Ectodermal cell (in vitro differentiated cells): ENCODE measurements around the gene SLC38A10.

Experiments used
- H3K27ac ChIP-seq: 2 replicates; pipeline ENCODE4 v1.7.0; 2013; ENCODE audit warnings: mild to moderate bottlenecking, low read depth, low read length; ENCODE audit not compliant: insufficient read depth, poor library complexity, severe bottlenecking
- H3K27me3 ChIP-seq: 2 replicates; pipeline ENCODE4 v1.7.0; 2013; ENCODE audit warnings: mild to moderate bottlenecking, low read length; ENCODE audit not compliant: insufficient read depth, control insufficient read depth, poor library complexity, severe bottlenecking
- H3K36me3 ChIP-seq: one replicate; pipeline ENCODE4 v1.7.0; 2013; ENCODE audit warnings: low read length; ENCODE audit not compliant: control insufficient read depth, insufficient read depth
- H3K4me1 ChIP-seq: one replicate; pipeline ENCODE4 v1.7.0; 2013; ENCODE audit warnings: low read length; ENCODE audit not compliant: control insufficient read depth, insufficient read depth
- H3K4me3 ChIP-seq: 2 replicates; pipeline ENCODE4 v1.7.0; 2013; ENCODE audit warnings: low read depth, low read length, control low read depth; ENCODE audit not compliant: insufficient read depth
- H3K9me3 ChIP-seq: 2 replicates; pipeline ENCODE4 v1.7.0; 2013; ENCODE audit warnings: mild to moderate bottlenecking, low read length, moderate library complexity; ENCODE audit not compliant: control insufficient read depth
- WGBS, 2 experiments: methylation state at CpG; one replicate each; pipeline ENCODE4 v1.1.7; 2013; ENCODE audit warnings: missing lambda C conversion rate in 2 of 2; 5-methylcytosine and 5-hydroxymethylcytosine counted together

Gene SLC38A10

DNA sequence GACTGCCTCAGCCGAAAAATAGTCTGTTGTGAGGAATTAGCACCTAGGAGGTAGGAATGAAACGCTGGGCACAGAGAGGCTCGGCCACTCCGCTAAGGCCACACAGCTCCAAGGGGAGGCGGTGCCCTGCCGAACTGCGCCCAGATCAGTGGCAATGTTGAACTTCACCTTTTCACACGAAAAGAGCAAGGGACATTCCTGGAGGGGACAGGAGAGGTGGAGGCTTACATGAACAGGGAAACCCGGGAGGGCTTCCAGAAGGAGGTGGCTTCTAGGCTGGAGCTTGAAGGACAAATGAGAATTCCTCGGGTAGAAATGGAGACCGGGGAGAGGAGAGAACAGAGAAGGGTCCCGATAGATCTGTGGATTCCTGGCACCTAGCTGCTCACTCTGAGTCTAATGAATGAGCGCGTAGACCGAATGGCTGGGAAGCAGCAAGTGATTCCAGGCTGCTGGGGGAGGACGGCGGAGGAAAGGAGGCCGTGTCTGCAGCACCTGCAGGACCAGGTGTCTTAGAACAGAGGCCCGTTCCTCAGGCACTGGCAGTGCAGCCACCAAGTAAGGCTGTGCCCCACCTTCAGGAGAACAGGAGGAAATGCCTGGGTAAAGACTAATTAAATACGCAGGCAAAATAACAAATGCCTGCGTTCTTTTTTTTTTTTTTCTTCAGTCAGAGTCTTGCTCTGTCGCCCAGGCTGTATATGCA, 722 bp upstream of the SLC38A10 start:
- 37% methylated on average over 22 of the region's 22 CpGs for WGBS, 2 experiments
- Histone ChIP-seq H3K27me3 (no peaks in the 10 kb centered on the region), H3K9me3 (no peaks in the 10 kb centered on the region), H3K36me3 (no peaks in the 10 kb centered on the region), H3K27ac (no peak overlapping the region), H3K4me1 (peaks cover 3% of the 10 kb centered on the region), H3K4me3 (peak overlapping the region; percentile 75)

DNA sequence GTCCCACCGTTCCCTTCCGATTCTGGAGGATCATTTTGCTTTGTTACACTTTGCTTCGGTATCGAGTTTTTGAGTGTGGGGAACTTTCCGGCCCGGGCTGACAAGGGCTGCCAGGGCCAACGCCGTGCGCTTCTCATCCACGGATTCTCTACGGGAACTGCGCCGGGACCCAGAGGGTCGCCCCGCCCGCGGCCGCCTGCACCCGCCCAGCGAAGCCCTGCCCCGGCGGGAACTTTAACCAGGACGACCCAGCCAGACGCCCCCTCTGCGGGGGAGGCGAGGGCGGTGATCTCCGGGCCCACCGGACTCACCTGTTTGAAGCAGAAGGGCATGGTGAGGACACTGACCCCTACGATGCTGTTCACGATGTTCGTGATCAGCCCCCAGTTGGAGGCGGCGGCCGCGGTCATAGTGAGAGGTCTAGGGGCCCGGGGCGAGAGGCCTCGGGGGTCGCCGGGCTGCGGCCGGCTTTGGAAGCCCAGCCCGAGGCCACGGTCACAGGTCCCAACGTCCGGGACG, 536 bp downstream of the SLC38A10 start:
- peak overlapping the region; percentile 75 for H3K4me3 ChIP-seq
- no peaks in the 10 kb centered on the region for H3K27me3 ChIP-seq
- H3K27ac ChIP-seq: no peak overlapping the region
- H3K4me1 ChIP-seq: peaks cover 3% of the 10 kb centered on the region
- no peaks in the 10 kb centered on the region for H3K9me3 ChIP-seq
- 4% methylated on average over 48 of the region's 48 CpGs for WGBS, 2 experiments
- no peaks in the 10 kb centered on the region for H3K36me3 ChIP-seq

DNA sequence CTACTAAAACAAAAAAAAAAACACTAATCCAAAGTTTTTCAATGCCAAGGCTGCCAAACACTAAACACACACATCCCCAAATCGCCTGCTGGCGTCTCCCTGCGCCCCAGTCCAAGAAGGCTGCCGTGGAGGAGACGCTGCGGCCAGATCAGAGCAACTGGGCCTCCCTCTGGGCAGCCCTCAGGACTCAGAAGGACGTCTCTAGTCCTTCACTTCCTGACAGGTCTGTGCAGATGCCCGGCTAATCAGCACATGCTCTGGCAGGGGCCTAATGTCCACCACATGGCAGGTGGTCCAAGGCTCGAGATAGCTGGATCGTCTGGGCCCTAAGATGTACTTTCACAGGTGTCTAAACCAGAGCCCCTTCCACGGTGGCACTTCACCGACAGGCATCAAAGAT, 2.7 kb downstream of the SLC38A10 start:
- Histone ChIP-seq H3K9me3 (no peaks in the 10 kb centered on the region), H3K4me1 (peaks cover 3% of the 10 kb centered on the region), H3K27me3 (no peaks in the 10 kb centered on the region), H3K36me3 (no peaks in the 10 kb centered on the region), H3K27ac (no peak overlapping the region), H3K4me3 (no peak overlapping the region)
- 87 to 88% methylated on average over 12 of the region's 12 CpGs for WGBS, 2 experiments

DNA sequence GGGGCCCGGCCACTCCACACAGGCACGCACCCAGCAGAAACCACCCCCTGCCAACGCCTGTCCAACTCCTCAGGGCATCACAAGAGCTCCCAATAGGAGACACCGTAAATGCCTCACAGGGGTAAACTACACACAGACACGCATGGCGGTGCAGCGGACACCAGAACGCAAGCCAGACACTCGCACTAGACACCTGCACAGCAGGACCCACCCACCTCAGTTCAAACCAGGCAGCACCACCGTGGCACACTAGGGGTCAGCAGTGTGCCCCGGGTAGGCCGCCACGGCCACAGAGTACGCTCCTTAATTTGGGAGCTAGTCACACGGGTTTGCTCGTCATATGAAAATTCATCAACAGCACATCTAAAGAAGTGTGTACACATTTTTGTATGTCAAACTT, 3.4 kb downstream of the SLC38A10 start:
- no peaks in the 10 kb centered on the region for H3K36me3 ChIP-seq
- no peaks in the 10 kb centered on the region for H3K27me3 ChIP-seq
- H3K9me3 ChIP-seq: no peaks in the 10 kb centered on the region
- no peak overlapping the region for H3K27ac ChIP-seq
- no peak overlapping the region for H3K4me3 ChIP-seq
- H3K4me1 ChIP-seq: peaks cover 3% of the 10 kb centered on the region
- 69 to 74% methylated on average over 14 to 16 of the region's 16 CpGs for WGBS, 2 experiments

DNA sequence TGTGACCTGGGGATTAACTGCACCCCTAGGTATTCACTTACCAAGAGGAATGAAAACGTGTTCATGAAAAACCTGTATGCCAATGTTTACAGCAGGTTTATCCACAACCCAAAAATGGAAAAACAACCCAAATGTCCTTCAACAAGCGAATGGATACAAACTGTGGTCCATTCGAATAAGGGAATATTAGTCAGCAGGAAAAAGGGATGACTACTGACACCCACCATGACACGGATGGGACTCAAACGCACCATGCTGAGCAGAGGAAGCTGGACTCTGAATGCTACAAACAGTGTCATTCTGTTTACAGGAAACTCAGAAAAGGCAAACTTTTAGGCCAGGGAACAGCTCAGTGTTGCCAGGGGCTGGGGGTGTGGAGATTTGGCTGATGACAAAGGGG, 4.9 kb downstream of the SLC38A10 start:
- Histone ChIP-seq H3K36me3 (no peaks in the 10 kb centered on the region), H3K9me3 (no peaks in the 10 kb centered on the region), H3K4me3 (no peak overlapping the region), H3K27ac (no peak overlapping the region), H3K4me1 (peaks cover 7% of the 10 kb centered on the region), H3K27me3 (no peaks in the 10 kb centered on the region)
- WGBS, 2 experiments: 95 to 97% methylated on average over 5 of the region's 5 CpGs

DNA sequence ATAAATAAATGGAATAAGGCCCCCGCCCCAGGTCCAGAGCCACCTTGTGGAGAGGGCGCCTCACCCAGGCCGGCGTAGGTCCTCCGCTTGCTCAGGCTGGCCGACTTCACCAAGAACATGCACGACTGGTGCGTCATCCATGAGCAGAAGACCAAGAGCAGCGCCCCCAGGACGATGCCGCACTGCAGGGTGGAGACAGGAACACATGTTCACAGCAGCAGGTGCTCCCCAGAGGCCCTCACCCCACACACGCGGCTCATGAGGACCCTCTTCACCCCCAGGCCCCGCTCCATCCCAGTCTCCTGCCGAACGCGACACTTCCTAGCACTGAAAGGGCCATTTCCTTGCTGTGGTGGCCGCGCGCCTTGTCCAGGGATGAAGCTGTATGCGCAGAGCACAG, 5.5 kb downstream of the SLC38A10 start:
- WGBS, 2 experiments: 94 to 95% methylated on average over 21 of the region's 21 CpGs
- no peaks in the 10 kb centered on the region for H3K9me3 ChIP-seq

DNA sequence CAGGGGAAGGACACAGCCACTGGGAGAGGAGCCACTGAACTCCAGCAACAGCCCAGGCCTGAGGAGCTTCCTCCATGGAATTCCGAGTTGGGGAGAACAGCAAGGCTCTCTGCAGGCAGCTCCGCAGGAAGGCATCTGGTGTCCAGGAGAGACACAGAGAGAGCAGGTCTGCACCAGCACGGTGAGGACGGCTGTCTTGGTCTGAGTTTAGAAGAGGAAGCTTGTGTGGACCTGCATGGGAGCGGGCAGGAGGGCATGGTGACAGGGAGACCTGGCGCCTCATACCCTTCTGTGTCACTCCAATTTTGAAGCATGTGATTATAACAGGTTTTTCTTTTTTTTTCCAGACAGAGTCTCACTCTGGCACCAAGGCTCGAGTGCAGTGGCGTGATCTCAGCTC, 6.4 kb downstream of the SLC38A10 start:
- Histone ChIP-seq H3K4me1 (peaks cover 12% of the 10 kb centered on the region), H3K4me3 (no peak overlapping the region), H3K27ac (no peak overlapping the region), H3K9me3 (no peaks in the 10 kb centered on the region), H3K27me3 (no peaks in the 10 kb centered on the region), H3K36me3 (no peaks in the 10 kb centered on the region)
- WGBS, 2 experiments: 91 to 93% methylated on average over 8 of the region's 8 CpGs

More for the DNA sequence above, 5.5 kb downstream of the SLC38A10 start:
- no peak overlapping the region for H3K27ac ChIP-seq
- H3K27me3 ChIP-seq: no peaks in the 10 kb centered on the region
- no peaks in the 10 kb centered on the region for H3K36me3 ChIP-seq
- H3K4me3 ChIP-seq: no peak overlapping the region
- H3K4me1 ChIP-seq: peaks cover 12% of the 10 kb centered on the region

DNA sequence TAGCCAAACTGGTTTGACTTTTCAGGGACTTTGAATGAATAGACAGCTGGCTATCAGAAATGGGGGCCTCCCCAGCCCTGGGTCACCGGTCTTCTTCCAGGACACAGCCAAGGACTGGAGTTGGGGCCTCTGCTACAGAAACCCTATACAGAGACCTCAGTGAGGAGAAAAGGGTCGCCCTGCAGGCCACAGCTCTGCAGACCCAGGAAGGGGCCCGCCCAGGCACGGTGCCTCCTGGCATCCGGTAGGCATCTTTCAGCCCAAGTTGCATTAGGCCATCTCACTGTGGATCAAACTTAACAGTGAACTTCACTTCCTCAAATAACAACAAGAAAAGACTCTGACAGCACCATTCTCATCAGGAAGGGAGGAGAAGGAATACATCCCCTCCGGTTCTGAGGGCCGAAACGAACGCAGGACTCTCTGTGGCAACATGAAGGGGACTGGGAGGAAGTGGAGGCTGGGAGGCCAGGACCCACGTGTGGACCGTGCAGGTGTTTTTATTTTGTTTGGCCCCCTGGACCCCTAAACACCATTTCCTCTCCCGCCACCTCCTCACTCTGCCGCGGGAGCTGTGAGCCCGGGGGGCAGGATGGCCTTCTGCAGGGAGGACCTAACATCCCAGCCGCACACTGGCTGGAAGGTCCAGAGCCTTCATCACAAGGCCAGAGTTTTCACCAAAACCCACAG, 7.2 kb downstream of the SLC38A10 start:
- H3K27ac ChIP-seq: no peak overlapping the region
- 95 to 97% methylated on average over 16 of the region's 16 CpGs for WGBS, 2 experiments
- H3K27me3 ChIP-seq: no peaks in the 10 kb centered on the region

DNA sequence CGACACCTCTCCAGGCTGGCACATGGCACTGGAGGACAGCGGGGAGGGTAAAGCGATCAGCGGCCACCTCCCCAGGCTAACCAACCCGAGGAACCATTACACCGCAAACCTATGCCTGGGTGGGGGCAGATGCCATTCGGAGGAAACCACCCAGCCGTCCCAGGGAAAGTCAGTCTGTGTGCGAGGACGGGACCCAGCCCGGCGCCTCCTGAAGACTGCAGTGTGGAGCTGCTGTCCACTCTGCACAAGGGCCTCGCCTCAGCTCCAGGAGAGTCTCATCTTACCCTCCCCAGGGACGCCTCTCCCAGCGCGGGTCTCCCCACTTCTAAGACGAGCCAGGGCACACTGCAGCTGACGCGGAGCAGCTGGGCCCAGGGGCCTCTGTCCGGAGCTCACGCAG, 8.0 kb downstream of the SLC38A10 start:
- H3K4me3 ChIP-seq: no peak overlapping the region
- H3K9me3 ChIP-seq: no peaks in the 10 kb centered on the region
- no peaks in the 10 kb centered on the region for H3K36me3 ChIP-seq
- H3K27me3 ChIP-seq: no peaks in the 10 kb centered on the region
- 93 to 94% methylated on average over 21 of the region's 21 CpGs for WGBS, 2 experiments
- peaks cover 12% of the 10 kb centered on the region for H3K4me1 ChIP-seq
- no peak overlapping the region for H3K27ac ChIP-seq

More for the DNA sequence above, 7.2 kb downstream of the SLC38A10 start:
- Histone ChIP-seq H3K36me3 (no peaks in the 10 kb centered on the region), H3K4me1 (peaks cover 12% of the 10 kb centered on the region), H3K4me3 (no peak overlapping the region), H3K9me3 (no peaks in the 10 kb centered on the region)

DNA sequence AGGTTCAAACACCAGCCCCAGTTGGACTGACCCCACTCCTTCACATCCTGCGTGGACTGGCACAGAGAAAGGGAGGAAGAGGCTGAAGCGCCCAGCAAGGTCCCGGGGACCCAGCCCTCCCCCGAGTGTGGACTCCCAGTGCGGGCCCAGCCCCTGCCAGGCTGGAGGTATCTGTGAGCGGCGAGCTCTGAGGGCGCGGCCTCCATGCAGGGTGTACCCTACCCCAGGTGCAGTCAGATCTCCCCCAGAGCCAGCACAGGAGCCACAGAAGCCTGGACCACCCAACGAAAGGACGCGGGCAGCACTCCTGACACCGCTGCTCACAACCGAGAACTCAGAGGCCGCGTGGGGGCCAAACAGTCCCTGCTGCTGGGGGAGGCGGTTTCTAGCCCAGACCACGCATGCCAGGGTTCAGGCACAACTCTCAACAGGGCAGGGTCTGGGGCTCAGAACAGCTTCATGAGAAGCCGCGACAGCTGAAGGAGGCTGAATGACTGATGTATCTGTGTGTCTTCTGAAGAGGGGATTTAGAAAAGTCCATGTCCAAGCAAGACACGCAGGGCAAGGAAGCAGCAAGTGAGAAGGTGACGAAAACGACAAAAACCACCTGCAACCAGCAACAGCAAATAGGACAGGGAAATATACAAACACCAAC, 8.5 kb downstream of the SLC38A10 start:
- no peaks in the 10 kb centered on the region for H3K9me3 ChIP-seq
- H3K4me1 ChIP-seq: peaks cover 12% of the 10 kb centered on the region
- H3K36me3 ChIP-seq: no peaks in the 10 kb centered on the region
- 91 to 94% methylated on average over 23 of the region's 23 CpGs for WGBS, 2 experiments
- H3K27ac ChIP-seq: no peak overlapping the region
- no peaks in the 10 kb centered on the region for H3K27me3 ChIP-seq
- no peak overlapping the region for H3K4me3 ChIP-seq
